ENCODE results near the gene OXLD1. TPM values are rescaled to one million over a fixed set of nuclear protein-coding genes. Genes with fewer than 3 reads are reported as not detected.

The OXLD1 gene
- total and polyA plus RNA-seq, 2 donors: 7.5 to 47.9 TPM

- Histone ChIP-seq H3K4me1 (ENCODE audit: insufficient read depth) (no peaks in the 10 kb centered on the region), H3K36me3 (ENCODE audit: insufficient read depth) (peaks cover 7% of the 10 kb centered on the region), H3K4me3 (ENCODE audit: low read depth, low read length) (no peak overlapping the region), H3K27ac (ENCODE audit: low read depth) (no peak overlapping the region)
- DNase-seq (ENCODE audit: extremely low spot score): no peak
- 65% methylated on average over 7 of the region's 7 CpGs for WGBS
Observed at GRCh38 chr17:81616877-81617276, 49.5 kb downstream of the OXLD1 start.

- no peaks in the 10 kb centered on the region for H3K4me1 ChIP-seq (ENCODE audit: insufficient read depth)
- H3K4me3 ChIP-seq (ENCODE audit: low read depth, low read length): no peak overlapping the region
- peaks cover 4% of the 10 kb centered on the region for H3K36me3 ChIP-seq (ENCODE audit: insufficient read depth)
- DNase-seq (ENCODE audit: extremely low spot score): no peak
- H3K27ac ChIP-seq (ENCODE audit: low read depth): no peak overlapping the region
- WGBS: 93% methylated on average over 4 of the region's 4 CpGs
Observed at GRCh38 chr17:81615401-81615930, 50.9 kb downstream of the OXLD1 start.

Small RNA genes within 50 kb of the gene (small RNA-seq; reads per million reads assigned to genes)
- gene MIR6786: not detected

Other genes with a start within 250 kb of the OXLD1 start
- gene ACTG1, start 153.8 kb downstream of the OXLD1 start, total RNA-seq: 2,267 TPM
- gene ACTG1, start 153.8 kb downstream of the OXLD1 start, polyA plus RNA-seq: 2,840 TPM
- 0.69 TPM for gene FSCN2, start 138.2 kb downstream of the OXLD1 start, total RNA-seq
- gene FSCN2, start 138.2 kb downstream of the OXLD1 start, polyA plus RNA-seq: 0.43 TPM
- gene FAAP100, start 114.3 kb downstream of the OXLD1 start, total RNA-seq: 14.0 TPM
- gene FAAP100, start 114.3 kb downstream of the OXLD1 start, polyA plus RNA-seq: 21.0 TPM
- 36.5 TPM for gene NPLOC4, start 29.5 kb downstream of the OXLD1 start, total RNA-seq
- 45.3 TPM for gene NPLOC4, start 29.5 kb downstream of the OXLD1 start, polyA plus RNA-seq
- gene TSPAN10, start 29.4 kb downstream of the OXLD1 start, total RNA-seq: 1.2 TPM
- gene TSPAN10, start 29.4 kb downstream of the OXLD1 start, polyA plus RNA-seq: 0.65 TPM
- not detected for gene PDE6G, start 10.1 kb downstream of the OXLD1 start, total RNA-seq
- gene PDE6G, start 10.1 kb downstream of the OXLD1 start, polyA plus RNA-seq: 1.2 TPM
- gene CCDC137, start 132 bp upstream of the OXLD1 start, total RNA-seq: 4.3 TPM
- 15.9 TPM for gene CCDC137, start 132 bp upstream of the OXLD1 start, polyA plus RNA-seq
- 19.7 TPM for gene ARL16, start 17.2 kb upstream of the OXLD1 start, total RNA-seq
- 47.0 TPM for gene ARL16, start 17.2 kb upstream of the OXLD1 start, polyA plus RNA-seq
- 36.1 TPM for gene HGS, start 17.4 kb upstream of the OXLD1 start, total RNA-seq
- 92.7 TPM for gene HGS, start 17.4 kb upstream of the OXLD1 start, polyA plus RNA-seq
- gene MRPL12, start 36.8 kb upstream of the OXLD1 start, total RNA-seq: 3.3 TPM
- 81.3 TPM for gene MRPL12, start 36.8 kb upstream of the OXLD1 start, polyA plus RNA-seq
- 5.7 TPM for gene SLC25A10, start 45.7 kb upstream of the OXLD1 start, total RNA-seq
- gene SLC25A10, start 45.7 kb upstream of the OXLD1 start, polyA plus RNA-seq: 12.6 TPM
- not detected for gene GCGR, start 137.5 kb upstream of the OXLD1 start, total RNA-seq
- gene GCGR, start 137.5 kb upstream of the OXLD1 start, polyA plus RNA-seq: 0.16 TPM
- 43.8 TPM for gene MCRIP1, start 166.7 kb upstream of the OXLD1 start, total RNA-seq
- gene MCRIP1, start 166.7 kb upstream of the OXLD1 start, polyA plus RNA-seq: 190 TPM
- not detected for gene PPP1R27, start 168.4 kb upstream of the OXLD1 start, total RNA-seq
- gene PPP1R27, start 168.4 kb upstream of the OXLD1 start, polyA plus RNA-seq: not detected
- gene P4HB, start 193.9 kb upstream of the OXLD1 start, total RNA-seq: 262 TPM
- gene P4HB, start 193.9 kb upstream of the OXLD1 start, polyA plus RNA-seq: 367 TPM
- 31.0 TPM for gene ARHGDIA, start 204.7 kb upstream of the OXLD1 start, total RNA-seq
- gene ARHGDIA, start 204.7 kb upstream of the OXLD1 start, polyA plus RNA-seq: 277 TPM
- gene ALYREF, start 225.0 kb upstream of the OXLD1 start, total RNA-seq: 51.3 TPM
- gene ALYREF, start 225.0 kb upstream of the OXLD1 start, polyA plus RNA-seq: 47.6 TPM
- gene ANAPC11, start 225.1 kb upstream of the OXLD1 start, total RNA-seq: 51.6 TPM
- gene ANAPC11, start 225.1 kb upstream of the OXLD1 start, polyA plus RNA-seq: 245 TPM
- gene NPB, start 235.6 kb upstream of the OXLD1 start, total RNA-seq: 0.69 TPM
- gene NPB, start 235.6 kb upstream of the OXLD1 start, polyA plus RNA-seq: 0.85 TPM
- 9.8 TPM for gene PCYT2, start 244.8 kb upstream of the OXLD1 start, total RNA-seq
- gene PCYT2, start 244.8 kb upstream of the OXLD1 start, polyA plus RNA-seq: 36.0 TPM

Data from urinary bladder (tissue), 4 donors.